Stimulated activated CD4-positive, alpha-beta T cell treated with anti-CD3 and anti-CD28 coated beads, Interleukin-4, amount 100 ng/mL, for 4 hours (primary cell): ENCODE measurements around the gene STXBP6.

Source experiments
- DNase-seq, 2 experiments: peaks; one replicate each; pipeline ENCODE4 v3.0.0-alpha.2; 2020

Gene STXBP6

DNA sequence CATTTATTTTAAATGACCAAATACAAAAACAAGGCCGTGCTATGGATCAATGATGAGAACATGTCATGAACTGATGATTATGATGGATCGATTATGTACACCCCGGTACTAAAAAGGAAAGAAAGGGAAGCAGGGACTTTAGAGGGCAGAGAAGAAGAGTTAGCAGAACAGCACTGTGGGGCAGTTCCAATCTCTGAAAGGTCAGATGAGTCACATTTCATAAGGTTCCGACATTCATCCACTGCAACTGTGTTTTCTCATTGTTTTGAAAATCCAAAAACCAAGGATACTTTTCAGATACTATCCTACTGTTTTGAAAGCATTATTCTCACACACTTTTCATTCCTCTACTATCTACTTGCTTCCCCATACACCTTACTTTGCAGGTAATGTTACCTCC is 169.3 kb downstream of the STXBP6 start:
- no peak for DNase-seq

DNA sequence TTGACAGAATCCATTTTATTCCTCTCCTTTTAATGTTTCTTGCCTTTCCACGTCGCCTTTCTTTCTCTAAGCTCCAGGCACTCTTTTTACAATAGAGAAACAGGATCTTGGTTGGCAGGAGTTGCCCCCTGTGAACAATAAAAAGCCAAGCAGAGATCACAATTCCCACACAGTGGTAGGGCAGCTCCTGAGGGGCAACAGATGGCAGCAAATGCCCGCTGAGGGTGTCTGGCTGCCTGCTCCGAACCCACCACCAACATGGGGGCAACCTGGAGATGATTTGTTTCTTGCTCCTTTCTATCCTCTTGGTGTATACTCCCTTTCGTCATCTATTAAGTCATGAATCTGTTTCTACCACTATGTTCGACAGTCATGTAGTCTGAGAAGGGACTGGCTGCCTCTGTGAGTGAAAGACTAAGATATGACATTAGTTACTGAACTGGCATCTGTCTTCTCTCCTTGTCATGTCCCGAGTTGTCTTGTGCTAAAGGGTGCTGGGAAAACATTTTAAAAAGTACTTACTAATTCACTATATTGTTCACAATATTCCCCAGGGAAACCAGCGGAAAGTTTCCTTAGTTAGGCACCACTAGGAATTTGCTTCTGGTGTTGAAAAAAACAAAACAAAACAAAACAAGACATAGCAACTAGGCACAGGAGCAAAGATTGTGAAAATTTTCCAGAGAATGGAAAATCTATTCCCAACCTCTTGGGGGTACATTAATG is 170.1 kb downstream of the STXBP6 start:
- no peak for DNase-seq

DNA sequence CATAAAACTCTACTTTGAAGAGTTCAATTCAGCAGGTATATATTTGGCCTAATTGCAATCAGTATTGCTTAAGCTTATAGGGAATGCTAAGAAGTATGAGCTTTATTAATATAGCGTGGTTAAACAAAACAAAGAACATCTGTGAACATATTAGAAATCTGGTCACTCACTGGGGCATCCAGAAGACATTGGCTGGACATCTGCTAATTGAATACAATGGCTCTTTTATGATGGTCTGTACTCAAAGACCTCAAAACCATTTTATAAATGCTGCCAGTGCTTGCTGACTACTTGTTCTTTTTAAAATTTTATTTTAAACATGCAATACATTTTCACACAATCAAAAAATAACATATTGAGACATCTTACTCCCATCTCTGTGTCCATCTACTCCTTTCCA is 173.0 kb downstream of the STXBP6 start:
- DNase-seq, result no peak

DNA sequence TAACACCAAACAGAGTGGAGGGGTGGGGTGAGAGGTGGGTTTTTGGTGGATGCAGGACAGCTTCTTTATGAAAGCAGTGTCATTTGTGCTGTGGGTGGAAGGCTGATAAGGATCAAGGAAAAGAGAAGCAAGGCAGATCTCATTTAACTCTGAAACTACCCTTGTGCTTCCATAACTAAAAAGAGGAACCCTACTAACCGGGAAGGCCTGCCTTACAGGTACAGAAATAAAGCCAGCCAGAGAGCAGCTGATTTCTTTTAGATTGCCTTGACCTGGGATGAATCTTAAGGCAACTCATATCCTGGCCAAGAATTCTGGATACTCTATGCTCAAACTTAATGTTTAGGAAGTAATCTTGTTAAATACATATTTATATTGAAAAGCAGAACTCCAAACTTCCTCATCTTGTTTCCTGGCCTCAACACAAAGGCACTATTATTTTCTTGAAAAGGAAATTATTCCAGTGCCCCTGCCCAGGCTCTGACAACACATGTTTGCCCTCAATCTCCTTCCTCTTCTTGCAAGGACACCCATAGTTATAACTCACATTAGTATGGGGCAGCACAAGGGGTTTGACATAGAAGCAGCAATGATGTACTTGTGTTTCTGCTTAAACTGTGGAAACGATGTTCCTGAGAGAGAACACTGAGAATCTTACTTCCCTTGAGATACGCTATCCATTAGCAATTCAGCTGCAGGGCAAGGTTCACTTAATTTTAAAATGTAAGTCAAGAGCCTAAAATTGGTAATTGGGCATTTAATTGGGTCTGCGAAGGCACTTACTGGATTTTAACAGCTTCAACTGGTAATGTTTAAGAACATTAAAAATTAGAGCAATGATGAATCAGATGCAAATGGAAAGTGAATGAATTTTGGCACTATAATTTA is 173.7 kb downstream of the STXBP6 start:
- DNase-seq, result no peak

DNA sequence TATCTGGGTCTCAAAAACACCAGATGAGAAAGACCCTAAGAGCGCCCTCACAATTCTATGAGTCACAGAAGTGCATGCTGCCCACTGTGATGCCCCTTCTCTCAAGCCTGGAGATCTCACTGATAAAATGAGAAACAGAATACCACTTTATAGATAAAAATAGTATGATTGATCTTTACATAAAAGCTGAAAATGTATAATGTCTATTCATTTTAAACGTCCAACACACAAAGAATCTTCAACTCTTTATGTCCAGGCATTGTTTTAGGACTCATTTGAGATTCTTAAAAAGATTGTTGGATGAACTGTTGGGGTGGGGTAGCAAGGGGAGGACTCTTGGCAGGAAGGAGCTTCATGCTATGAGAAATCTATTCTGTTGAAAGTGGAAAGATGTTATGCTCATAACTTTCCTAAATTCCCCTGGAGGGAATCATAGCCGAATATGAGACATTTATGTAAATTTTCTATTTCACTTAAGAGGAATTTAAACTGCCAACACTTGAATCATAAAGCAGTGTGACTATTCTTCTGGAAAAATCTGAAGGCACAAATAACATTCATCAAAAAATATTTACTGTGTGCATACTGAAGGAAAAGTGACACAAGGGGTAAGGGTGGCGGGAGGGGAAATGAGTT is 174.6 kb downstream of the STXBP6 start:
- DNase-seq, result no peak

DNA sequence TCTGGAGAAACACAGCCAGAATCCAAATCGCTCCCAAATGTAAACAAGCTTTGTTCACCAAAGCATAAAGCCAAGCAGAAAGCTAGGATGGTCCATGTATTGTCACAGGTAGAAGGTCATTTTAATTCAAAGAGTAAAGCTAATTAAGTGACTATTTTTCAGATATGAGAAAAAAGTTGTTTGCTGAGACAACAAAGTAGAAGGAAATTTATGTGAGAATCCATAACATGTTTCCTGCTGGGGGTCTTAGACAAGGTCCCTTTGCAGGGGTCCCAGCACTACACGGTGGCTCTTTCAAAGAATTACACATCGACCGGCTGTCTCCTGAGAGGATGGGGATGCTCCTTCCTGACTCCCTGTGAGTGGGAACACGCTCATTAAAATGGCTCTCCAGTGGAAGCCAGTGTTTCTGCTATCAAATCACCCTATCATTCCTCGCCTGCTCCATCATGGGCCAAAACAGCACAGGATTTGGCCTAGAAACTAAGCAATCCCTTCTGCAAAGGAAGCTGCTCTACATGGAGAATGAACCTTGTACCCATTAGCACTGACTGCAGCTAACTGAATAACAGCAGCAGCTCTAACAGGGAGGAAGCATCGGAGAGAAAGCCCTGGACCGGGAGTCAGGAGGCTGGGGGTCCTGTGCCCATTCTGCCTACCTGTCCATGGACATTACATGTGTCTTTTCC is 175.3 kb downstream of the STXBP6 start:
- DNase-seq, result no peak

DNA sequence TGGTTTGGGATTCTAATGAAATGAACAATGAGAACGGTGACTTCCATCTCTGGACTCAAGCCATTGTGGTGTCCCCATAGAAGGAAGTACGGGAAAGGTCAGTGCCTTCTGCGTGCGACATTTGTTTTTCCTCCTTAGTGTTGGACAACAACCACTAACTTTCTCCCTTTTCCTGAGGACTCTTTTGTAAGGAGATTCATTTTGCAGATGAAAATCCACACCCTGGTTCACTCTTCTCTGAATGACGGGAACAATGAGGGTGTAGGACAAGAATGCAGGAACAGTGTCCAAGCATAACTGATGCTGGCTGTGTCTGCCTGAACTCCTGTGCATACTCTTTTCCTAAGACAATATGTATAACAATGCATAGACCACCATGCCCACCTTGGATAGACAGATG is 176.4 kb downstream of the STXBP6 start:
- DNase-seq, result no peak

DNA sequence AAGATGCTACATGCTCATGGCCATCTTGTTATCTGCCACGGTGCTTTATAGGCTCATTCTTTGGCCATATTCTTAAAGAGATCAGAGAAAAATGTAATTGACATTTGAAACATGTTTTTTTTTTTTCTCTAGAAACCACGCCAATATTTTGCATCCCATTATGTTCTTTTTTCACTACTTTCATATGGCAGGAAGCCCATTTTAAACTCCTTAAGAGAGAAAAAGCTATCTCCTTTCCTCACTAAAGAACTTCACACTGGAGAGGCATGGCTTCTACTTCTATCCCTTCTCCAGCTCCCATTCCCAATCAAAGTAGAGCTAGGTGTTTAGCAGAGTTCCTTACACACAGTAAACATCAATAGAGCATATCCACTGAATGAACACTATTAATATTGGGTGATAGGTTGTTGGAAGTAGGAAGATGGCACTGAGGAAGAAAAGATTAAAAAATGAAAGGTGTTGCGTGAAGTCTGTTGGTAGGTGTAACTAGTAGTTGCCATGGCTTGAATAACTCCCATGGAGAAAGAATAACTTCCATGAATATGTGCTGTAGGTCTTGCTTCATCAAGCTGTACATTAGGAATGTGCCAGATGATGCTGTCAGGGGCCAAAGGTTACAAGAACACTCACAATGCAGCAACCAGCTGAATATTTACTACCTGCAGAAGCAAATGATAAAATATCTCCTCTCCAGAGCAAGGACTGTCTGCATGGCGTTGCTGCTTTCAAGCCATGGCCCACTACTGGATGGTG is 178.8 kb downstream of the STXBP6 start:
- no peak for DNase-seq

DNA sequence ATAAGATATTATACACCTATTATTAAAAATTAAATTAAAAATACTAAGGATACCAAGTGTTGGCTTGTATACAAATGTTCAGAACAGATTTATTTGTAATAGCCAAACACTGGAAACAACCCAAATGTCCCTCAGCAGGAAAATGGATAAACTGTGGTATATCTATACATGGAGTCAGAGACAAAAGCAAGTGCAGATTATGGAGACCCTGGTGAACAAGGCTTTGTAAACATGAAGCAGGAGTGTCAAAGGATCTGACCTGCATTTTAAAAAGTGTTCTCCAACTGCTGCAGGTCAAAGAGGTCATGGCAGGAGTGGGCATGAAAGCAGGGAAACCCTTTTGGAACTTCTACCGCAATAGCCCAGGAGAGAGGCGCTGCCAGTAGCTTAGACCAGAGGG is 181.6 kb downstream of the STXBP6 start:
- DNase-seq, result no peak

DNA sequence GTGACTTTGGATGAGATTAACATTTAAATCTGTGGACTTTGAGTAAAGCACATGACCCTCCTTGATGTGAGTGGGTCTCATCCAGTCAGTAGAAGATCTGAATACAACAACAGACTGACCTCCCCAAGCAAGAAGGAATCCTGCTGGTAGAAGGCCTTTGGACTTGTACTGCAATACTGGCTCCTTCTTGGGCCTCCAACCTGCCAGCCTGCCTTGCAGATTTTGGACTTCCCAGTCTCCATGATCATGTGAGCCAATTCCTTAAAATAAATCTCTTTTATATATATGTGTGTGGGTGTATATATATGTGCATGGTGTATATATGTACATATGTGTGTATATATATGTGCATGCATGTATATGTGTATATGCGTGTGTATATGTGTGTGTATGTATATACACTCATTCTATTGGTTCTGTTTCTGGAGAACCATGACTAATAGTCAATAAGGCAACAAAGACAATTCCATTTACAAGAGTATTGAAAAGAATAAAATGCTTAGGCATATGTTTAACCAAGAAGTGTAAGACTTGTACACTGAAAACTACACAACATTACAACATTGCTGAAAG is 183.8 kb downstream of the STXBP6 start:
- no peak for DNase-seq

DNA sequence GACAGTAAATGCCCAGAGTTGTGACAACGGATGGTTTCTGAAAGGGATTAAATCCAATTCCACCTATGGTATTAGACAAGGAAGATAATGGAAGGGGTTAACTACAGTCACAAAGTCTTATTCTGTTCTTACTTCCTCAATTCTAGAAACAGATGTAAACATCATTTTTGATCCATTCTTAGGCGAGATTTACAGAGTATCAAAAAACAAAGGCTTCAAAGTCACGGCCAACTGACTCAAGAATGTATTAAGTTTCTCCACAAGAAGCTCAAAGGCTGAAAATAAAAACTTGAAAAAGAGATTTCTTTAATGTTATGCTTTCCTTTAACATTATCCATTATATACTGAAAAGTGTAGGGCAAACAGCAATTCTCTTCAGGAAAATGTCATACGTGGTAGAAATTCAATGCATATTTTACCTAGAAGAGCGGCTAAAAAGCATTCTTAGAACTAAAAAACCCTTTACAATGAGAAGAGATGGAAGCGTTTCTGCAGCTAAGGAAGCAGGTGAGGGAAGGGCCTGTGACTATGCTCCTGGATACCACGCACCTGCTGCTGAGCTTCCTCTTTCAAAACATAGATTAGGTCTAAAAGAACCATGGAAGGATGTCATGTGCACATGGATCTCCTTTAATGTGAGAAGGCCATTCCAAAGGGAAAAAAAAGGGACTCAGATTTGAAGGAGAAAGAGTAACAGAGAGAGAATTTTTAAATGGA is 185.8 kb downstream of the STXBP6 start:
- no peak for DNase-seq

DNA sequence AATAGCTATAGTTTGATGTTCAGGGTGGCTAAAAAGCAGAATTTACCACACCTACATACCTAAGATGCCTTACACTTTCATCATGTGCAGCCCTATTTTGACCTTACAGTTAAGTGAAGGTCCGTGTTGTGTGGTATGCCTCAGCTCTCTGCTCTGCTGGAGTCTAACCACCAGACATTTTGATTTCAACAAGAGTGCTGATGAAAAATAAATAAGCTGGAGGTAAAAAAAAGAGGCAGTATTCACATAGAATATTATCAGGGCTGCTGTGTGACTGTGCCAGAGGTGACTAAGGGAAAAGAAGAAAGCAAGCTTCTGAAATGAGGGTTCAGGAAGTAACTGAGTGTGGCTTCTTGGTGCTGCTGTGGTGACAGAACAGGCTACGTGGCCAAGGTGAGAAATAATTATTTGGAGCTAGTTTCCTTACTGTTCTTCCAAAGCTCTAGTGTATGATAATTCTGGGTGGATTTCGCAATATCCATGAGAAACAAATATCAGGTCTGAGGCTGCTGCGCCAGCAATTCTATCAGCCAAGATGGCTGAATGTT is 188.8 kb downstream of the STXBP6 start:
- no peak for DNase-seq

DNA sequence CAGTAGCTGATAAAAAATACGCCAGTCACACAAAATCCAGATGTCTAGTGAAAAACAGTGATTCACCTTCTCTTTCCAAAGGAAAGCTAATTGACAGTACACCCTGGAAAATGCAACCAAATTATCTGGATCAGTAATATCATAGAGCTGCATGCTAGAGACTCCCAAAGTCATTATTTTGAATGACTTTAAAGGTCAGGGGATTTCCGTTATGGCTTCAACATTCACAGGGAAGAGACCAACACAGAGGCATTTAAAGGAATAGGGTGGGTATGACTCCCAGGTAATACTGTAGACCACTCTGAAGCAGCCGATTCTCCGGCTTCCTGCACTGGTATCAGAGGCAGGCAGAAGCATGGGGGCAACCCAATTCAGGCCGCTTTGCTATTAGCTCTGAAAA is 190.4 kb downstream of the STXBP6 start:
- no peak for DNase-seq

DNA sequence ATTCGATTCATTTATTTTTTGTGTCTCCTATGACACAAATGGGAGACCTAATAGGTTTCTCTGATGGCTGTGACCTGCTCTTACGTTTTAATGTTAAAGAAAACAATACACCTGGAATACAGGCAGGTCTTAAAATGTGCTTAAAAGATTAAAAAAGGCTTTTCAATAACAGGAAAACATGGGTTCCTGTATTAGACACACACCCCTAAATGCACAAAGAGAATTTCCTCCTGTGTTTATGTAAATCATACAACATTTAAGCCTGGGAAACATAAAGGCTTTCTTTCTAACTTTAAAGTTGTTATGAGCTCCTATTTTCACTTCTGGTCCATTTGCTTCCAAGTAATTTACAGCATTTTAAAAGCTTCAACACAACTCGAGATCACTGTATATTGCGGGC is 191.3 kb downstream of the STXBP6 start:
- no peak for DNase-seq

DNA sequence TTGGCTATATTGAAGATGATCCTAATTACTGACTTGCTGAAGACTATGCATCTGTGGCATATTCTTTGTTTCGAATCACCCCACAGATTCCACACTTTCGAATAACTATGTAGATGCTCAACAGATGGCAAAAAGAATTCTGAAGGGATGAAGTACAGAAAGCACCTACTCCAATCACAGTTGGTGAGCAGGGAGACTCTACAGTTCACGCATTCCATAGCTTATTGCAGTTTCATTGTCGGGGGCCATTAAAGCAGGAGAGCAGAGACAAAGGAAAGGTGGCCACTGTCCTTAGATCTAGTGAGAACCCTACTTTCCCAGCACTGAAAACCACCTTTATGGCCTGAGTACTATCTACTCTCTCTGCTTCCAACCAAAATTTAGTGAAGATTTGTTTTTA is 191.9 kb downstream of the STXBP6 start:
- DNase-seq, result no peak

DNA sequence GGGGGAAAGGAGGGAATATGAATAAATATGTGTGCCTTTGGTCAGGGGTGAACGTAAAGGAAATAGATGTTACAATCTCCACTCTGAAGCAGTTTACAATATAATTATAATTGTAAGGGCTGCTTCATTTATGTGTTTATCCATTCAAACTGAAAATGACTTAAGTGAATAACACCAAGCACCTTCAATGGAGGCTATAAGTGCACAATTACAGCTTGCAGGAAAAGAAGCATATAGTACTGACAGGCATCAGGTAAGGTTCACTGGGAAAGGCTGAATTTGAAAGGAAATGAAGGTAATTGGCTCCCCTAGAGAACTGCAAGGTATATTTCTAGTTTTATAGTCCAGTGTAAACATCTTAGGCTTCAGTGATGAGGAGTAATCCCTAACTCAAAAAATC is 192.7 kb downstream of the STXBP6 start:
- DNase-seq, result no peak

DNA sequence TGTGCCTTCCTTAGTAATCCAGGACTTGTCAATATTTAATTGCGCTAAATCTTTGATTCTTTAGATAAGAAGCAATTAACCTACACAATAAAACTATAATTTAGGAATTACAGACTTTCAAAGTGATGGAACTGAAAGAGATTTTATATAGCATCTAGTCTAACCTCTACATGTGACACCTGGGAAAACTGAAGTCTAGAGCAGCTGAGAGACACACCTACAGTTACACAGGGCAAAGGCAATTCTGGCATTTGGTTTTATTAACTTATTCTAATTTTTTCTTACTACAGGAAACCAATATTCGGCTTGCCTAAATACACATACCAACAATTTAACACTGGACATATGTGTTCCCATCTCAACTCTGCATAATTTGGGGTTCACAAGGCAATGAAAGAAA is 196.5 kb downstream of the STXBP6 start:
- no peak for DNase-seq

DNA sequence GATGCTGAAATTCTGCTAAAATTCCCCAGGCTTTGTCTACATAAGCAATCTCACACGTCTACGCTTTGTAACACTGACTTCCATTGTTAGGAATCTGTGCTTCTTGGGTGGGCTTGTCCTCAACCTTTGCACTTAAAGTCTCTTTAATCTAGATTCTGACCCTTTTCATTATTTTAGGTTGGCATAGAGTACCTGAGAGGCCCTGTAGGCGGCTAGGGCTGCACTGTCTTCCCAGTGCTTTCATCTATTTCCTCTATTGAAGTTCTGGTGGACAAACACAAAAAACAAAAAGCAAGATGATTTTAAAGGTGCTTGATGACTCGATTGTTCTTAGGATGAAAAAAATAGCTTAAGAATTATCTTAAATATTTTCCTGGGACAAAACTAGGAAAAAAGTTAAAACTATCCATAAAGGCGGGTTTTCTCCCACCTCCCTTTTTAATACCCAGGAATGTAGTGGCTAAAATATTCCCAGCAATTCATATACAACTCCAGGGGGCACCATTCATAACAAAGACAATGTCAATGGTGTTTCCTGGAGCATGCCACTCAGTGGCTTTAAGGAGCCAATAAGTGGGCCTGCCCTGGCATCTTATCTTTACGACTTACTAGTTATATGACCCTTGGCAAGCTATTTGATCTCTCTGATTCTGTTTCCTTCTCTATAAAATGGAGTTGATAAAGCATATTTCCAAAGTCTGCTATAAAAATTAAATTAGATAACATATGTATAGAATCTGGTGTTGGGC is 197.5 kb downstream of the STXBP6 start:
- no peak for DNase-seq

DNA sequence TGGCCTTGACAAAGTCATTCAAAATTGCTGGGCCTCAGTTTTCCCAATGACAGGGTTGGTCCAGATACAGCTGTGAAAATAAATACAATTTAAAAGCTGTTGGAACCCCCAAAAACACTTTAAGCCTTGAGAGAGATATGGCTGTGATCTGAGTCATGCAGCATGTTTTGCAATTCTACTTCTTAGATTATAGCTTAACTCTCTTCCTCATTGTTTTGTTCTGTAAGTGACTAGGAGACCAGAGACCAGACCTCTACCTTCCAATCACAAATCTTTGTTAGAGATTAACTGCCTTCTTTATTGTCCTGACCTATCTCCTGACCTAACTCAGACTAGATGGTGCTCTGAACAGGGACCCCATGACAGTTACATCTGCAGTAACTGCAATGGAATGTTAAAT is 198.1 kb downstream of the STXBP6 start:
- no peak for DNase-seq

DNA sequence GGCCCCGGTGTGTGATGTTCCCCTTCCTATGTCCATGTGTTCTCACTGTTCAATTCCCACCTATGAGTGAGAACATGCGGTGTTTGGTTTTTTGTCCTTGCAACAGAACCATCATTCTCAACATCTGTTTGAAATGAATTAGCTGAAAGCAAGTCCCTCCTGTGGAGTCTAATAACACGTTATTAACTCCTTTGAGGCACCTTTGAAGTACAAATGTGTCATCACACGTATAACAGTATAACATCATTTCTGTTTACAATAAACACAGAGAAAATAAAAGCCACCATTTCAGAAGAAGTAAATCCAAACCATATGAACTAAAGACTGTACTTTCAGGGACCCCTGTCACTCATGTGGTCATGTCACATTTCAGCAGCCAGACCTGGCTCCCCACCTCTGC is 198.5 kb downstream of the STXBP6 start:
- DNase-seq, result no peak
